Bronchial epithelial cell (primary cell): ENCODE measurements around the gene DMC1. TPM values are rescaled to one million over a fixed set of nuclear protein-coding genes. Genes with fewer than 3 reads are reported as not detected.

ENCODE experiments used
- DNase-seq: peaks from one replicate; pipeline ENCODE4 v3.0.0-alpha.2; 2010; ENCODE audit warnings: low read depth
- FAIRE-seq: peaks from 2 replicates; lab custom pipeline; 2011; peaks lifted over from hg19 to GRCh38; lab: Jason Lieb, UNC
- H3K27me3 ChIP-seq: 2 replicates; pipeline ENCODE4 v1.5.1; 2011; ENCODE audit warnings: low read length; ENCODE audit not compliant: control insufficient read depth, insufficient read depth
- H3K36me3 ChIP-seq: 2 replicates; pipeline ENCODE4 v1.5.1; 2011; ENCODE audit warnings: low read length; ENCODE audit not compliant: control insufficient read depth, insufficient read depth
- H3K4me3 ChIP-seq: 2 replicates; pipeline ENCODE4 v1.5.1; 2011; ENCODE audit warnings: mild to moderate bottlenecking, low read depth, low read length, control low read depth
- total RNA-seq: library from RNA; depleted of rRNA; stranded (reverse); fragments of >200 nt; gene quantifications from 2 replicates; pipeline ENCODE4 v1.2.1, GENCODE V29; 2014
- TF ChIP-seq, protein P1 (sequence below): IDR thresholded peaks from 2 replicates; pipeline ENCODE4 v1.5.1; 2011; ENCODE audit warnings: mild to moderate bottlenecking, moderate library complexity, low read length, control low read depth, inconsistent platforms; ENCODE audit not compliant: insufficient read depth, severe bottlenecking

DMC1 gene
- total RNA-seq, 1 donor from 2014 or later, result 1.1 TPM

DNA sequence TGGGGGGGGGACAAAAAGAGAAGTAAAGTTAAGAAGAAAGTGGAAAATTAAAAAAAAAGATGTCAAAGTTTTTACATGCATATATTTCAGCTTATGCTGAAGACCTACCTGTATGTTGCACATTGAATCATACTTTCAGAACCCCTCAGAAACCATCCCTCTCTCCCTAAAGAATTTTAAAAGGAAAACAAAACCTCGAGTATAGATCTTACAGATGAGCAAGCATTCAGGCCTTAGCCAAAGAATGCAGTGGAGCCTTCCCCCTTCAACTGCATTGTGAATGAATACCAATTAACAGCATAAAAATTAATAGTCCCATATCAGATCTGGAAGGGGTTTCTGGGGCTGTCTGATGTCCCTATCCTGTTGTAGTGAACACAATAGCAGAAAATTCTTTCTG, 85.7 kb downstream of the DMC1 start:
- no peak overlapping the region for H3K4me3 ChIP-seq
- no peaks in the 10 kb centered on the region for H3K27me3 ChIP-seq
- H3K36me3 ChIP-seq, result peaks cover 24% of the 10 kb centered on the region
- DNase-seq, result no peak
- TF ChIP-seq, protein P1, sequence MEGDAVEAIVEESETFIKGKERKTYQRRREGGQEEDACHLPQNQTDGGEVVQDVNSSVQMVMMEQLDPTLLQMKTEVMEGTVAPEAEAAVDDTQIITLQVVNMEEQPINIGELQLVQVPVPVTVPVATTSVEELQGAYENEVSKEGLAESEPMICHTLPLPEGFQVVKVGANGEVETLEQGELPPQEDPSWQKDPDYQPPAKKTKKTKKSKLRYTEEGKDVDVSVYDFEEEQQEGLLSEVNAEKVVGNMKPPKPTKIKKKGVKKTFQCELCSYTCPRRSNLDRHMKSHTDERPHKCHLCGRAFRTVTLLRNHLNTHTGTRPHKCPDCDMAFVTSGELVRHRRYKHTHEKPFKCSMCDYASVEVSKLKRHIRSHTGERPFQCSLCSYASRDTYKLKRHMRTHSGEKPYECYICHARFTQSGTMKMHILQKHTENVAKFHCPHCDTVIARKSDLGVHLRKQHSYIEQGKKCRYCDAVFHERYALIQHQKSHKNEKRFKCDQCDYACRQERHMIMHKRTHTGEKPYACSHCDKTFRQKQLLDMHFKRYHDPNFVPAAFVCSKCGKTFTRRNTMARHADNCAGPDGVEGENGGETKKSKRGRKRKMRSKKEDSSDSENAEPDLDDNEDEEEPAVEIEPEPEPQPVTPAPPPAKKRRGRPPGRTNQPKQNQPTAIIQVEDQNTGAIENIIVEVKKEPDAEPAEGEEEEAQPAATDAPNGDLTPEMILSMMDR, result no peak
- no peak for FAIRE-seq

DNA sequence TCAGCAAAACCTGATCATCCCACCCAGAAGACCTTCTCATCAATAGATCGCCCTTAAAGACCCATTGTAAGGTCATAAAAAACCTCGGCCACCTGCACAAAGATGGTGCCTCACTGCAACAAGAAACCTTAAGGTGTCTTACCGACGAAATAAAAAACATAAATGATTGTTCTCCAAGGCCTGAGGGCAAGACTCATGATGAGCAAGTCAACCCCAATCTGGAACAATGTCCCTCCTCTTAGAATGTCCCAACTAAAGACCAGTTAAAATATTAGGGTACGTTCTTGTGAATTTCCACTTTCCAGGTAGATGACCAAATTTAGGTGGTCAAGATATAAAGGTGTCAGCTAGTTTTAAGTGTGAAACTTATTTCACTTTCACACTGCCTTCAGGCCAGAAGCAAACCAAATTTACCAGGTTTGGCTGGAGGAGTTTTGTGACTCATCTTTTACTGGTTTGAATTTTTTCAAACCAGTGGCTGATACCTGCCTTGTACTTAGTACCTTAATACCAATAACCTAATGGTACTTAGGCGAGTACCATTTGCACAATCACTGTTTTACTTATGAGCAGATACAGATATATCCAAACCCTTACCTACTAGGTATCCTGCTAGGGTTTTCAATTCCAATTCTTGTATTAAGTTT, 87.2 kb downstream of the DMC1 start:
- Histone ChIP-seq H3K36me3 (peaks cover 15% of the 10 kb centered on the region), H3K27me3 (no peaks in the 10 kb centered on the region), H3K4me3 (no peak overlapping the region)
- DNase-seq (no peak), FAIRE-seq (no peak)
- TF ChIP-seq, protein P1, result no peak

DNA sequence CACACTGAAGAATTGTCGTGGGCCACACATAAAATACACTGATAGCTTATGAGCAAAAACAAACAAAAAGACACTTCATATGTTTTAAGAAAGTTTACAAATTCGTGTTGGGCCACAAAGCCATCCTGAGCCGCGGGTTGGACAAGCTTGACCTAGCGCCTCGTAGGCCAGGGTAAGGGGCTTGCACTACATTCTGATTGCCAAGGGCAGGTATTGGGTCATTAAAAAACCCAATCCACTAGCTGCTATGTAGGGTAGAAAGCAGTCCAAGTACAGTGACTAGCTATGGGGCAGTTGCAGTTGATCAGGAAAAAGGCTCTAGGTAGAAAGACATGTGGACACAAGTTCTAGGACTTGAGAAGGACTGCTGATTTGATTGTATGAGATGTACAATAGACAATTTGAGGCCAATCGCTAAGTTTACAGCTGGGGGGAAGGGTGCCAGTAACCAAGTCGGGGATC, 88.1 kb downstream of the DMC1 start:
- no peak for DNase-seq
- H3K36me3 ChIP-seq, result peaks cover 13% of the 10 kb centered on the region
- no peaks in the 10 kb centered on the region for H3K27me3 ChIP-seq
- H3K4me3 ChIP-seq, result no peak overlapping the region
- FAIRE-seq, result no peak
- TF ChIP-seq, protein P1, result no peak

DNA sequence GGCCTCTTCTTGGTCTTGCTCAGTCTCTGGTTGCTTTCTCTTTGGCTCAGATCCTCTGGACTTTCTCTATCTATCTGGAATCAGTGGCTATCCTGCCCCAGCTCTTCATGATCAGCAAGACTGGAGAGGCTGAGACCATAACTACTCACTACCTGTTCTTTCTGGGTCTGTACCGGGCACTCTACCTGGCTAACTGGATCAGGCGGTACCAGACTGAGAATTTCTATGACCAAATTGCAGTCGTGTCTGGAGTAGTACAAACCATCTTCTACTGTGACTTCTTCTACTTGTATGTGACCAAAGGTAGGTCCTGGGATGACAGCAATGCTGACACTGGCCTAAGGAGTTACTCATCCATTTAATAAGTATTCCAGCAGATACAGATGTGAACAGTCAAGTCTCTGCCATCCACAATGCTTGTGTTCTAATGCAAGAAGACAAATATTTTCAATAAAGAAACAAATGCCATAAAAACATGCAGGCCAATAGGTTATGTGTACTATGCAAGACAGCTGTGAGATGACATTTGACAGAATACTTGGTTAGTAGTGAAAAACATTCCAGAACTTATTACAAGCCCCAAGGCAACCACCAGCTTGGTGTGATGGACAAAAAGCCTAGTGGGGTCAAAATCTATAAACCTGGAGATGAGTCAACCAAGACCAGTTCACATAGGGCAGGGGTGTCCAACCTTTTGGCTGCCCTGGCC, 88.7 kb downstream of the DMC1 start:
- TF ChIP-seq, protein P1, result no peak
- H3K4me3 ChIP-seq, result no peak overlapping the region
- FAIRE-seq (no peak), DNase-seq (no peak)
- no peaks in the 10 kb centered on the region for H3K27me3 ChIP-seq
- H3K36me3 ChIP-seq, result peaks cover 12% of the 10 kb centered on the region

DNA sequence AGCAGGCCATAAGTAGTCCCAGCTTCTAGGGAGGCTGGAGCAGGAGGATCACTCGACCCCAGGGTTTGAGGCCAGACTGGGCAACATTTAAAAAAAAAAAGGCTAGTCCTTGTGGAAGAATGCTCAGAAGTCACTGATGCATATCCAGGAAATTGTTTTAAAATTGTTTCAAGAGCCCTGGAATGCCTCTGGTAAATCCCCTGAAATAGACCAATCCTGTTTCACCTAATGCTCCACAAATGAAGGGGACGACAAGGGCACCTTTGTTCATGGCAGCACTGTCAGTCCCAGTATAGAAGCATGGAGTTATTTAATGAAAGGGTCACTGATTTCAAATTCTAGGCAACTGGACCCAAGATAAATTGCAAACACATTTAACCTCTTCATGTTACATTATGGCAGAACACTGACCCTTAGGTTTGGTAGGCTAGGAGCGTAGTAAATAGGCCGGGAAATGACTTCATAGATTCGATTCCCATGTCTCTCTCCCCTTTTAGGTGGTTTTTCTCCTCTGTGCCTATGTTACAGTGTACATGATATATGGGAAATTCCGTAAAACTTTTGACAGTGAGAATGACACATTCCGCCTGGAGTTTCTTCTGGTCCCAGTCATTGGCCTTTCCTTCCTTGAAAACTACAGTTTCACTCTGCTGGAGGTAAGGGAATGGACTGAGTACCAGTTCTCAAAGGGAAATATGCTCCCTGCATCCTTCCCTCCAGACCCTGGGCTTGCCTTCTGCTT, 90.7 kb downstream of the DMC1 start:
- H3K4me3 ChIP-seq, result no peak overlapping the region
- H3K36me3 ChIP-seq, result peaks cover 5% of the 10 kb centered on the region
- FAIRE-seq, result no peak
- H3K27me3 ChIP-seq, result no peaks in the 10 kb centered on the region
- DNase-seq, result no peak
- TF ChIP-seq, protein P1, result no peak
